ENCODE data around the gene FAIM2. TPM values are rescaled to one million over a fixed set of nuclear protein-coding genes. Genes with fewer than 3 reads are reported as not detected.

The FAIM2 gene
- total RNA-seq, 1 experiment from 2014 or later = 49.8 TPM

DNA sequence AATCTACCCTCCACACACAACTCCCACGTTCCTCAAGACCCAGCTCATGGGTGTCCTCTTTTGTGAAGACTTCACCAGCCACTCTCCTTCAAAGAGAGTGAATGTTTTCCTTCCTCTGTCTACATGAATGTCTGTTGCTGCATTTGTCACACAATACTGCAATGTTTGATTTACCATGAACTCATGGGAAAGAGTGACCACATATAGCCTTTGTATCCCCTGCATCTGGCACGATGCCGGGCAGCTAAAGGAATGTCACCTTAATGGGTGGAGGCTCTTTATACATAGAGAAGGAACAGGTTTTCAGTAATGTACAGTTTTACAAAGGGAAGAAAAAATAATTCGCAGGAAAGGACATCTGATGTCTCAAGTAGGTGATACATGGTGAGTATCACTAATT lies 48.7 kb downstream of the FAIM2 start:
- Histone ChIP-seq H2AFZ (ENCODE audit: low read length) (no peak overlapping the region), H3K79me2 (ENCODE audit: low read length) (no peaks in the 10 kb centered on the region), H3K4me3 (ENCODE audit: low read length) (no peak overlapping the region), H3K36me3 (ENCODE audit: insufficient read depth, low read length) (no peaks in the 10 kb centered on the region), H3K4me1 (ENCODE audit: low read length) (no peaks in the 10 kb centered on the region), H3K9ac (ENCODE audit: low read length) (no peak overlapping the region), H3K9me3 (ENCODE audit: low read length) (no peaks in the 10 kb centered on the region), H4K20me1 (ENCODE audit: insufficient read depth, low read depth, low read length) (no peaks in the 10 kb centered on the region), H3K9me2 (replicated peaks; ENCODE audit: insufficient read depth, low read length) (no peaks in the 10 kb centered on the region), H3K4me2 (ENCODE audit: low read depth, low read length, poor library complexity, severe bottlenecking) (no peak overlapping the region), H3K27ac (ENCODE audit: low read length) (no peak overlapping the region), H3K27me3 (ENCODE audit: low read length) (no peaks in the 10 kb centered on the region)
- DNase-seq = no peak

GRCh38 chr12:49853671-49854070 lies 50.0 kb downstream of the FAIM2 start:
- H3K36me3 ChIP-seq (ENCODE audit: insufficient read depth, low read length) = no peaks in the 10 kb centered on the region
- H3K27me3 ChIP-seq (ENCODE audit: low read length) = no peaks in the 10 kb centered on the region
- no peak overlapping the region for H3K27ac ChIP-seq (ENCODE audit: low read length)
- 0 out of 2 replicates have a peak, but pooled peaks cover 2% of the 10 kb centered on the region for H3K4me1 ChIP-seq (ENCODE audit: low read length)
- no peak overlapping the region for H3K9ac ChIP-seq (ENCODE audit: low read length)
- no peak overlapping the region for H3K4me3 ChIP-seq (ENCODE audit: low read length)
- H4K20me1 ChIP-seq (ENCODE audit: insufficient read depth, low read depth, low read length) = no peaks in the 10 kb centered on the region
- H2AFZ ChIP-seq (ENCODE audit: low read length) = no peak overlapping the region
- H3K79me2 ChIP-seq (ENCODE audit: low read length) = no peaks in the 10 kb centered on the region
- H3K9me2 ChIP-seq (replicated peaks; ENCODE audit: insufficient read depth, low read length) = no peaks in the 10 kb centered on the region
- no peaks in the 10 kb centered on the region for H3K9me3 ChIP-seq (ENCODE audit: low read length)
- H3K4me2 ChIP-seq (ENCODE audit: low read depth, low read length, poor library complexity, severe bottlenecking) = no peak overlapping the region
- DNase-seq = no peak

DNA sequence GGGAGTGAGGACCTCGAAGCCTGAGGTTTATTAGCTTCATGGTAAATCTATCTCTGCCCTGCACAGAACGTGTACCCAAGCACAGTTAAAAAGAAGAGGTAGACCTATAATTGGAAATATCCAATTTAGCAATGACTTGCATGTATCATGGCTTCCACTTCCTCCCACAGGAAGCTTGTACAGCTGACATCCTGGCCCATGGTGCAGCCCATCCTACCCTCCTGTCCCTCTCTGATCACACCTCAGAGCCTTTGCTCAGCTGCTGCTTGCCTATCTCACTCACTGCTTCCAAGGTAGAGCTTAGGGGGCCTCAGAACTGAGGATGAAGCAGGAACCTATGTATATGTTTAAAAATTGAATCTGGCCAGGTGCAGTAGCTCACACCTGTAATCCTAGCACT lies 56.5 kb downstream of the FAIM2 start:
- no peak for DNase-seq

DNA sequence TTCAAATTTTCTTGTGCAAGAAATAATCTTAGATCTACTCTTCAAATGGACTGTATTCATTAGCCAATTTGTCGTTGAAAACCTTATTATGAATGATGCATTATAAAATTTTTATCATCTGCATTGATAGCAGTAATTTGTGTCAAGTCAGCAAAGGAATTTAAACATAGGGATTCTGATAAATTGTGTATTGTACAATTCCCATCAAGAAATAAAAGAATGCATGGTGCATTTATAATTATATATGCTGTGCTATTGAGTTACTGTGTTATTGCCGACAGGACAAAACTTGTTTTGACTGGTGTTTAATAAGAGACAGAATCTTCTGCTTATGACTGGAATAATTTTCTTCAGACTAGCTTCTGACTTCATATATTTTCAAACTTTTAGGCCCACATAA lies 57.7 kb downstream of the FAIM2 start:
- Histone ChIP-seq H3K36me3 (ENCODE audit: insufficient read depth, low read length) (no peaks in the 10 kb centered on the region), H3K9me3 (ENCODE audit: low read length) (no peaks in the 10 kb centered on the region), H3K4me2 (ENCODE audit: low read depth, low read length, poor library complexity, severe bottlenecking) (no peak overlapping the region), H3K4me1 (ENCODE audit: low read length) (peaks cover 31% of the 10 kb centered on the region), H3K27ac (ENCODE audit: low read length) (no peak overlapping the region), H3K27me3 (ENCODE audit: low read length) (no peaks in the 10 kb centered on the region), H4K20me1 (ENCODE audit: insufficient read depth, low read depth, low read length) (no peaks in the 10 kb centered on the region), H3K4me3 (ENCODE audit: low read length) (no peak overlapping the region), H3K9ac (ENCODE audit: low read length) (no peak overlapping the region), H3K79me2 (ENCODE audit: low read length) (no peaks in the 10 kb centered on the region), H3K9me2 (replicated peaks; ENCODE audit: insufficient read depth, low read length) (no peaks in the 10 kb centered on the region), H2AFZ (ENCODE audit: low read length) (no peak overlapping the region)
- DNase-seq = no peak

More for the DNA sequence above, 56.5 kb downstream of the FAIM2 start:
- Histone ChIP-seq H3K4me1 (ENCODE audit: low read length) (peaks cover 20% of the 10 kb centered on the region), H3K27ac (ENCODE audit: low read length) (no peak overlapping the region), H3K4me2 (ENCODE audit: low read depth, low read length, poor library complexity, severe bottlenecking) (no peak overlapping the region), H3K9me3 (ENCODE audit: low read length) (no peaks in the 10 kb centered on the region), H3K9ac (ENCODE audit: low read length) (no peak overlapping the region), H3K79me2 (ENCODE audit: low read length) (no peaks in the 10 kb centered on the region), H3K36me3 (ENCODE audit: insufficient read depth, low read length) (no peaks in the 10 kb centered on the region), H2AFZ (ENCODE audit: low read length) (no peak overlapping the region), H4K20me1 (ENCODE audit: insufficient read depth, low read depth, low read length) (no peaks in the 10 kb centered on the region), H3K27me3 (ENCODE audit: low read length) (no peaks in the 10 kb centered on the region), H3K9me2 (replicated peaks; ENCODE audit: insufficient read depth, low read length) (no peaks in the 10 kb centered on the region), H3K4me3 (ENCODE audit: low read length) (no peak overlapping the region)

- peak overlapping the region; percentile 95 for H3K9ac ChIP-seq (ENCODE audit: low read length)
- no peaks in the 10 kb centered on the region for H4K20me1 ChIP-seq (ENCODE audit: insufficient read depth, low read depth, low read length)
- peak overlapping the region; percentile 85 for H3K4me3 ChIP-seq (ENCODE audit: low read length)
- H3K9me2 ChIP-seq (replicated peaks; ENCODE audit: insufficient read depth, low read length) = no peaks in the 10 kb centered on the region
- no peak for DNase-seq
- peak overlapping the region; percentile 89 for H3K4me2 ChIP-seq (ENCODE audit: low read depth, low read length, poor library complexity, severe bottlenecking)
- peak overlapping the region; percentile 58; the same call in 1 of the 2 replicates for H2AFZ ChIP-seq (ENCODE audit: low read length)
- H3K27me3 ChIP-seq (ENCODE audit: low read length) = no peaks in the 10 kb centered on the region
- no peaks in the 10 kb centered on the region for H3K79me2 ChIP-seq (ENCODE audit: low read length)
- no peaks in the 10 kb centered on the region for H3K9me3 ChIP-seq (ENCODE audit: low read length)
- H3K27ac ChIP-seq (ENCODE audit: low read length) = no peak overlapping the region; the same call in 1 of the 2 replicates
- H3K36me3 ChIP-seq (ENCODE audit: insufficient read depth, low read length) = no peaks in the 10 kb centered on the region
- H3K4me1 ChIP-seq (ENCODE audit: low read length) = peaks cover 31% of the 10 kb centered on the region
Observed at GRCh38 chr12:49843876-49844437, 59.7 kb downstream of the FAIM2 start.

- Histone ChIP-seq H3K4me3 (ENCODE audit: low read length) (peak overlapping the region; percentile 85), H3K27ac (ENCODE audit: low read length) (peak overlapping the region; percentile 8; the same call in 1 of the 2 replicates), H3K9ac (ENCODE audit: low read length) (peak overlapping the region; percentile 95), H3K4me2 (ENCODE audit: low read depth, low read length, poor library complexity, severe bottlenecking) (peak overlapping the region; percentile 89), H3K36me3 (ENCODE audit: insufficient read depth, low read length) (no peaks in the 10 kb centered on the region), H2AFZ (ENCODE audit: low read length) (peak overlapping the region; percentile 58), H3K27me3 (ENCODE audit: low read length) (no peaks in the 10 kb centered on the region), H3K4me1 (ENCODE audit: low read length) (peaks cover 29% of the 10 kb centered on the region), H3K9me2 (replicated peaks; ENCODE audit: insufficient read depth, low read length) (no peaks in the 10 kb centered on the region), H3K79me2 (ENCODE audit: low read length) (no peaks in the 10 kb centered on the region), H4K20me1 (ENCODE audit: insufficient read depth, low read depth, low read length) (peaks cover 4% of the 10 kb centered on the region; the same call in 1 of the 2 replicates), H3K9me3 (ENCODE audit: low read length) (no peaks in the 10 kb centered on the region)
- DNase-seq = no peak
Observed at GRCh38 chr12:49843411-49843810, 60.3 kb downstream of the FAIM2 start.

GRCh38 chr12:49842519-49843352 lies 61.0 kb downstream of the FAIM2 start, which contains the start of gene BCDIN3D:
Gene BCDIN3D (minus strand): TSS chr12:49843106. CDS start chr12:49843087, 19 bp downstream.
- Histone ChIP-seq H3K9ac (ENCODE audit: low read length) (peak within 1 kb of the TSS; percentile 95), H3K9me3 (ENCODE audit: low read length) (no peaks in the 10 kb centered on the region), H3K4me1 (ENCODE audit: low read length) (peaks cover 29% of the 10 kb centered on the region), H3K27me3 (ENCODE audit: low read length) (no peaks in the 10 kb centered on the region), H4K20me1 (ENCODE audit: insufficient read depth, low read depth, low read length) (peaks cover 6% of the 10 kb centered on the region; the same call in 1 of the 2 replicates), H3K9me2 (replicated peaks; ENCODE audit: insufficient read depth, low read length) (no peaks in the 10 kb centered on the region), H3K27ac (ENCODE audit: low read length) (peak within 1 kb of the TSS; percentile 76), H3K4me2 (ENCODE audit: low read depth, low read length, poor library complexity, severe bottlenecking) (peak within 1 kb of the TSS; percentile 89), H3K79me2 (ENCODE audit: low read length) (no peaks in the 10 kb centered on the region), H2AFZ (ENCODE audit: low read length) (peak within 1 kb of the TSS; percentile 58), H3K36me3 (ENCODE audit: insufficient read depth, low read length) (no peaks in the 10 kb centered on the region), H3K4me3 (ENCODE audit: low read length) (peak within 1 kb of the TSS; percentile 85)
- DNase-seq = peak; percentile 97

- H2AFZ ChIP-seq (ENCODE audit: low read length) = no peak overlapping the region
- no peak overlapping the region for H3K27ac ChIP-seq (ENCODE audit: low read length)
- peak; percentile 85 for DNase-seq
Observed at GRCh38 chr12:49838973-49839633, 64.6 kb downstream of the FAIM2 start.

More at GRCh38 chr12:49838973-49839633, 64.6 kb downstream of the FAIM2 start:
- no peaks in the 10 kb centered on the region for H3K9me3 ChIP-seq (ENCODE audit: low read length)
- no peaks in the 10 kb centered on the region for H3K27me3 ChIP-seq (ENCODE audit: low read length)
- H3K4me3 ChIP-seq (ENCODE audit: low read length) = no peak overlapping the region
- H3K4me1 ChIP-seq (ENCODE audit: low read length) = peaks cover 25% of the 10 kb centered on the region
- H4K20me1 ChIP-seq (ENCODE audit: insufficient read depth, low read depth, low read length) = peaks cover 6% of the 10 kb centered on the region; the same call in 1 of the 2 replicates
- no peaks in the 10 kb centered on the region for H3K36me3 ChIP-seq (ENCODE audit: insufficient read depth, low read length)
- H3K9ac ChIP-seq (ENCODE audit: low read length) = no peak overlapping the region
- no peaks in the 10 kb centered on the region for H3K9me2 ChIP-seq (replicated peaks; ENCODE audit: insufficient read depth, low read length)
- H3K4me2 ChIP-seq (ENCODE audit: low read depth, low read length, poor library complexity, severe bottlenecking) = no peak overlapping the region
- H3K79me2 ChIP-seq (ENCODE audit: low read length) = no peaks in the 10 kb centered on the region
